ENCODE measurements around the gene UCMA.

DNA sequence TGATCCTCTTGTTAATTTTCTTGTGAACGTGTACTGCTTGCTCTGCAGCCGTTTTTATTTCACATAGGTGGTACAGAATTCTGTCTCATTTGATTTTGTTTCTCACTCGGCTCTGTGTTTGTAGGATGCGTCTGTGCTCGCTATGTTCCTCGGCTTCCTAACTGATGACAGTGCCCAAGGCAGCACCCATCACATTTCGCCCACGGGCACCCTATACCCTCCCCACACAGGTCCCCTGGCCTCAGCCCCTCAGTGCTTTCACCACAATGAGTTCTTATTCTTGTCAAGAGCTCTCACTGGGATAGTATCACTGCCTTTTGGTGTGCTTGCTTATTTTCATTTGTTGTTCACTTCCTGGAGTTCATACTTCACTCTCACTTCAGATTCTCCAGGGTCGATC lies 28.1 kb downstream of the UCMA start:
- TF ChIP-seq, protein P1, sequence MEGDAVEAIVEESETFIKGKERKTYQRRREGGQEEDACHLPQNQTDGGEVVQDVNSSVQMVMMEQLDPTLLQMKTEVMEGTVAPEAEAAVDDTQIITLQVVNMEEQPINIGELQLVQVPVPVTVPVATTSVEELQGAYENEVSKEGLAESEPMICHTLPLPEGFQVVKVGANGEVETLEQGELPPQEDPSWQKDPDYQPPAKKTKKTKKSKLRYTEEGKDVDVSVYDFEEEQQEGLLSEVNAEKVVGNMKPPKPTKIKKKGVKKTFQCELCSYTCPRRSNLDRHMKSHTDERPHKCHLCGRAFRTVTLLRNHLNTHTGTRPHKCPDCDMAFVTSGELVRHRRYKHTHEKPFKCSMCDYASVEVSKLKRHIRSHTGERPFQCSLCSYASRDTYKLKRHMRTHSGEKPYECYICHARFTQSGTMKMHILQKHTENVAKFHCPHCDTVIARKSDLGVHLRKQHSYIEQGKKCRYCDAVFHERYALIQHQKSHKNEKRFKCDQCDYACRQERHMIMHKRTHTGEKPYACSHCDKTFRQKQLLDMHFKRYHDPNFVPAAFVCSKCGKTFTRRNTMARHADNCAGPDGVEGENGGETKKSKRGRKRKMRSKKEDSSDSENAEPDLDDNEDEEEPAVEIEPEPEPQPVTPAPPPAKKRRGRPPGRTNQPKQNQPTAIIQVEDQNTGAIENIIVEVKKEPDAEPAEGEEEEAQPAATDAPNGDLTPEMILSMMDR (conservative IDR thresholded peaks at IDR 0.05) = no peak
- no peak for TF ChIP-seq ZFX (IDR thresholded peaks at IDR 0.05)
